GM18517 (cell line): Measurements from ENCODE around the gene TP53I3.
"Not testable (repeated sequence)": the region's sequence is repeated elsewhere in the genome, so short reads cannot be mapped to it uniquely, and the experiment has no call there.

Experiments
- ATAC-seq: cut with Tn5 transposase; IDR thresholded peaks from one replicate; pipeline ENCODE4 v1.9.1; 2021; ENCODE audit warnings: mild to moderate bottlenecking, moderate library complexity; ENCODE audit not compliant: unreplicated experiment

The TP53I3 gene

DNA sequence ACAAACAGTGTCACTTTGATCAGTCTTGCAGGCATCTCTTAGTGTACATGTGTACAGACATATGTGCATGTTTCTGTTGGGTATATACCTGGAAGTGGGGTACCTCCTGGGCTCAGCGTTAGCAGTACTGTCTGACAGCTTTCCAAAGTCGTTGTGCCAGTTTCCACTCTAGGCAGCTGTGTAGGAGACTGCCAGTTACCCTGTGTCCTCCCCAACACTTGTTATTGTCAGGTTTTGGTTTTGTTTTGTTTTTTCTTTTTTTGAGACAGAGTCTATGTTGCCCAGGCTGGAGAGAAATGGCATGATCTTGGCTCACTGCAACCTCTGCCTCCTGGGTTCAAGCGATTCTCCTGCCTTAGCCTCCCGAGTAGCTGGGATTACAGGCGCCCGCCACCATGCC, 28.9 kb downstream of the TP53I3 start:
- ATAC-seq: no peak

GRCh38 chr2:24054366-24055010, 30.1 kb downstream of the TP53I3 start:
- ATAC-seq: no peak

DNA sequence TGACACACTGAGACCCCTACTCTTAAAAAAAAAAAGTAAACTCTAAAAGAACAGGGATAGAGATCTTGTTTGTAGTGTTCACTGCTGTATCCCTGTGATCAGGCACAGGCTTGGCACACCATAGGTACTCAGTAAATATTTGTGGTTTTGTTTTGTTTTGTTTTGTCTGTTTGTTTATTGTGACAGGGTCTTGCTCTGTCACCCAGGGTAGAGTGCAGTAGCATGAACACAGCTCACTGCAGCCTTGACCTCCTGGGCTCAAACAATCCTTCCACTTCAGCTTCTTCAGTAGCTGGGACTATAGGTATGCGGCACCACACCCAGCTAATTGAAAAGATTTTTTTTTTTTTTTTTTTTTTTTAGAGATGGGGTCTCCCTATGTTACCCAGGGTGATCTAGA, 31.7 kb downstream of the TP53I3 start:
- no peak for ATAC-seq

DNA sequence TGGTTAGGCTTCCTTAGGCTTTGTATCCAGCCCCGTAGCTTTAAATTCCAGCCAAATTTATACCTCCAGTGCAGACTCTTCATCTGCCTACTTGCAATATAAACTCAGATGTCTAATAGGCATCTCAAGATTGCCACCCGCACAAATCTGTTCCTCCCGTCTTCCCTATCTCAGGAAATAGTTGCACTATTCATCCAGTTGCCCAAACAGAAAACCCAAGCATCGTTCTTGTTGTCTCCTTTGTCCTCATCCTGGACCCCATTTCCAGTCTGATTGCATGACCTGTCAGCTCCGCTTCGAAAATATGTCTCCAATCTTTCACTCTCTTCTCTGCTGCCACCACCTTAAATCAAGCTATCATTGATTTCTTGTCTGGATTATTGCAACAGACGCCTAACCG, 32.8 kb downstream of the TP53I3 start:
- no peak for ATAC-seq

- ATAC-seq: no peak
These were observed 34.3 kb downstream of the TP53I3 start for GRCh38 chr2:24050041-24050979.

DNA sequence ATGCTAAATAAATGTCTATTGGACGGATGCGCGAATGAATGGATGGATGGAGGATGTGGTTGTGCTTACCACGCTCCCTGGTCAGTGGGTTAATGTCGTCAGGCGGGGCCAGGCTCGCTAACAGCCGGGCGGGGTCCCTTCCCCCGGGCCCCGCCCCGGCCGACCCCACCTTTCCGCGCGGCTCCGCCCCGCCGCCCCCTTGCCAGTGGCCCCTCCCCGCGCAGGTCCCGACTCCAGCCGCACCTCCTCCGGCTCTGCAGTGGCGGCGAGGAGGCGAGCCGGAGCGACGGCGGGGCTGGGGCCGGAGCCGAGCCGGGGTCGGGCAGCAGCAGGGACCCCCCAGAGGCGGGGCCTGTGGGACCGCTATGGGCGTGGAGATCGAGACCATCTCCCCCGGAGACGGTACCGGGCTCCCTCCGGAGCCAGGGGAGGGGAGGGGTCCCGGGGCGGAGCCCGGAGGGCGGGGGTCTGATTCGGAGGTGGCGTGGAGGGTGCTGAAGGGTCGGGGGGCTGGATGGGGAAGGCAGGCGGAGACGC, 35.1 kb downstream of the TP53I3 start, which contains the start of gene FKBP1B:
Gene FKBP1B (plus strand): TSS at position 257 of the 537 bp plus-strand sequence. CDS start 109 bp downstream, at position 366.
- ATAC-seq: no peak

- no peak for ATAC-seq
These were observed 35.7 kb downstream of the TP53I3 start for GRCh38 chr2:24048769-24049484.

- ATAC-seq: no peak
These were observed 37.0 kb downstream of the TP53I3 start for GRCh38 chr2:24047703-24048033.

DNA sequence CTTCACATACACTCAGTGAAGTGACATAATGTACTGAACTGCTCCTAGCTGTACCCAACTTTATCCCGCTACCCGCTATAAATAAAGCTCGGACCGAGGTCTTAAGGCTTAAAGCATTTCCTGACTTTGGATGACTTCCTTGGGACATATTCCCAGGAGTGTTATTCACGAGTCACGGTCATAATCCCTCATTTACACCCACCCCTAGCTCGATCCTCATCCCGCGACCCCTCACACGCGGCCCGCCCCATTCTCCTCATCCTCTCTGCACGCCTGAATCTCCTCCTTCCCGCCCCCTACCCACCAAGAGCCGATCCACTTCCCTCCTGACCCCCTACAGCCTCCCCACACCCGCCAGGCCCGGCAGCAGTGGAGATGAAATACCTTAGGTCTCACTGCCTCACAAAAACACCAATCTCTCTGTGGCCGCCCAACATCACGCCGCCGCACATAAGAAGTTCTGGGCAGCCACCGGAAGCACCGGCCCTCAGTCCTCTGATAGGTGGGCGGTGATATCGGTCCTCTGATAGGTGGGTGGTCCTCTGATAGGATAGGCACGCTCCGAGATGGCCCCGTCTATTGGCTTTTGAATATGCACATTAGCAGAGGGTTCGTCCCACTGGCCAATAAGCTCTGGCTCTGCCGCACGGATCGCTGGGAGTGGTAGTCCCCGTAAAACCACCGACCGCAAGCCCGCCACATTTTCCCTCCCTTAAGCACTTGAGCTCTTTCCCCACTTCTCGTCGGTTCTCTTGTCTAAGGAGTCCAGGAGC, 37.5 kb downstream of the TP53I3 start, which contains the start of gene WDCP:
Gene WDCP (minus strand): TSS at position 462 of the 773 bp plus-strand sequence. CDS start 7,897 bp downstream, outside the sequence.
- peak; percentile 100 for ATAC-seq

DNA sequence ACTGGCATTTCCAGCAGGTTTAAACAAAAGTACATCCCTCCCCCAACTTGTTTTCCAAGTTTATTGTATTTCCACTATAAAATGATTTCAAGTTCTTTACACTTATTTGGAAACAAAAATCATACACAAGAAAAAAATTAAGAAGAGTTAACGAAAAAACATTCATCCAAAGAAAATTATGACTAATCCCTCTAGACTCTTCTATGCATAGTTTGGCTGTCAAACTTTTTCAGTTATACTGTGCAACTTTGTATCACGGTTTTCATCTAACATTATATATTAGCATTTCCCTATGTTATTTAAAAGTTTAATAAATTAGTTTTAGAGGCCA, 38.1 kb downstream of the TP53I3 start:
- no peak for ATAC-seq

DNA sequence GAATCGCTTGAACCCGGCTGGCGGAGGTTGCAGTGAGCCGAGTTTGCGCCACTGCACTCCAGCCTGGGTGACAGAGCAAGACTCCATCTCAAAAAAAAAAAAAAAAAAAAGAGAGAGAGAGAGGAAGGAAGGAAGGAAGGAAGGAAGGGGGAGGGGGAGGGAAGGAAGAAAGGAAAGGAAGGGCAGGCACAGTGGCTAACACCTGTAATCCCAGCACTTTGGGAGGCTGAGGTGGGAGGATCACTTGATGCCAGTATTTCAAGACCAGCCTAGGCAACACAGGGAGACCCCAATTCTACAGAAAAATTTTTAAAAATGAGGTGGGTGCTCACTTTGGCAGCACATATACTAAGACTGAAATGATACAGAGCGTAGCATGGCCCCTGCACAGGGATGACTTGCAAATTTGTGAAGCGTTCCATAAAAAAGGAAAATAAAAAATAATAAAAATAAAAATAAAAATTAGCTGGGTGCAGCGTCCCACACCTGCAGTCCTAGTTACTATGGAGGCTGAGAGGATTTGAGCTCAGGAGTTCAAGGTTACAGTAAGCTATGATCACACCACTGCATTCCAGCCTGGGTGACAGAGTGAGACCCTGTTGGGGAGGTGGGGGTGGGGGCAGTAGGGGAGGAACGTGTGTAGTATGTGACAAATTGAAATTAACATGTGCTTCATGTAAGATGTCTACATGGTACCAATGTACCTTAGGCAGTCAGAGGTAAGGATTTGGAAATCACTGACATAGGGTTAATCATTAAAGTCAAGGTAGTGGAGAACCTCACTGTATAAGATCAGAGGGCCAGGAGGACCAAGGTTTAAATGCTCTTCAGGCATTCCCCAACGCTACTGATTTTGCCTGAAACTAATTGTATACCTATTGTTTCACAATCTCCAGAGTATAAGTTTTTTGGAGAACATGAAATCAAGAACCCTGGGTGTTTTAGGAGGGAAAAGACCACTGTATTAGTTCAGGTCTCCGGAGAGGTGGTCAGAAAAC, 38.8 kb downstream of the TP53I3 start:
- no peak for ATAC-seq

DNA sequence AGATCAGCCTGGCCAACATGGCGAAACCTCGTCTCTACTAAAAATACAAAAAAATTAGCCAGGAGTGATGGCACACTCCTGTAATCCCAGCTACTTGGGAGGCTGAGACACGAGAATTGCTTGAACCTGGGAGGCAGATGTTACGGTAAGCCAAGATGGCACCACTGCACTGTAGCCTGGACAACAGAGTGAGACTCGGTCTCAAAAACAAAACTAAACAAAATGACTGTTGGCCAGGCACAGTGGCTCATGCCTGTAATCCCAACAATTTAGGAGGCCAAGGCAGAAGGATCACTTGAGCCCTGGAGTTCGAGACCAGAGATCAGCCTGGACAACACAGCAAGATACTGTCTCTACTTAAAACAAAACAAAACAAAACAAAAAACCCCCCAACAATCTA, 41.5 kb downstream of the TP53I3 start:
- not testable (repeated sequence) for ATAC-seq

GRCh38 chr2:24040511-24040910, 44.1 kb downstream of the TP53I3 start:
- no peak for ATAC-seq

- ATAC-seq: no peak
These were observed 45.7 kb downstream of the TP53I3 start for GRCh38 chr2:24038786-24039499.
